ENCODE data around the gene DAB2. TPM values are rescaled to one million over a fixed set of nuclear protein-coding genes. Genes with fewer than 3 reads are reported as not detected.

The DAB2 gene
- total RNA-seq, 4 donors from 2014 or later = 107 to 293 (median 247) TPM

GRCh38 chr5:39342460-39342859 lies 82.3 kb downstream of the DAB2 start:
- TF ChIP-seq, protein P1, sequence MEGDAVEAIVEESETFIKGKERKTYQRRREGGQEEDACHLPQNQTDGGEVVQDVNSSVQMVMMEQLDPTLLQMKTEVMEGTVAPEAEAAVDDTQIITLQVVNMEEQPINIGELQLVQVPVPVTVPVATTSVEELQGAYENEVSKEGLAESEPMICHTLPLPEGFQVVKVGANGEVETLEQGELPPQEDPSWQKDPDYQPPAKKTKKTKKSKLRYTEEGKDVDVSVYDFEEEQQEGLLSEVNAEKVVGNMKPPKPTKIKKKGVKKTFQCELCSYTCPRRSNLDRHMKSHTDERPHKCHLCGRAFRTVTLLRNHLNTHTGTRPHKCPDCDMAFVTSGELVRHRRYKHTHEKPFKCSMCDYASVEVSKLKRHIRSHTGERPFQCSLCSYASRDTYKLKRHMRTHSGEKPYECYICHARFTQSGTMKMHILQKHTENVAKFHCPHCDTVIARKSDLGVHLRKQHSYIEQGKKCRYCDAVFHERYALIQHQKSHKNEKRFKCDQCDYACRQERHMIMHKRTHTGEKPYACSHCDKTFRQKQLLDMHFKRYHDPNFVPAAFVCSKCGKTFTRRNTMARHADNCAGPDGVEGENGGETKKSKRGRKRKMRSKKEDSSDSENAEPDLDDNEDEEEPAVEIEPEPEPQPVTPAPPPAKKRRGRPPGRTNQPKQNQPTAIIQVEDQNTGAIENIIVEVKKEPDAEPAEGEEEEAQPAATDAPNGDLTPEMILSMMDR (IDR thresholded peaks at IDR 0.05; ENCODE audit: low read depth) = no peak

DNA sequence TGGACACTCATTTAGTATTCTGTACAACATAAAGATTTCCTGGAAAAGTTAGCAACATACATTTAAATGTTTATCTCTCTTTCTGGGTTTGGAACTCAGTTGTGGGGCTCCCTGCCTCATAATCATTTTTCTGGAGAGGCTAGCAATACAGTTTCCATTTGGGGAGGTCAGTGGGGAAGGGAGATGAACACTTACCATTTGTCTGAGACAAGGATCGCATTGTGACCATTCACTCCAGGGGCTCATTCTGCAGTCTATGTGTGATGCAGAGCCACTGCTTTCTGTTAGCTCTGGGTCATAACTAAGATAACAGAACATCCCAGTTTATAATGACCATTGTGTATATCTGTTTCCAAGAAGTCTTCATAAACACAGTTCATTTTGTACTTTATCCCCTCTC lies 82.9 kb downstream of the DAB2 start:
- TF ChIP-seq, protein P1 (IDR thresholded peaks at IDR 0.05; ENCODE audit: low read depth) = no peak

- TF ChIP-seq, protein P1 (IDR thresholded peaks at IDR 0.05; ENCODE audit: low read depth) = no peak
Observed at GRCh38 chr5:39340506-39340905, 84.3 kb downstream of the DAB2 start.

DNA sequence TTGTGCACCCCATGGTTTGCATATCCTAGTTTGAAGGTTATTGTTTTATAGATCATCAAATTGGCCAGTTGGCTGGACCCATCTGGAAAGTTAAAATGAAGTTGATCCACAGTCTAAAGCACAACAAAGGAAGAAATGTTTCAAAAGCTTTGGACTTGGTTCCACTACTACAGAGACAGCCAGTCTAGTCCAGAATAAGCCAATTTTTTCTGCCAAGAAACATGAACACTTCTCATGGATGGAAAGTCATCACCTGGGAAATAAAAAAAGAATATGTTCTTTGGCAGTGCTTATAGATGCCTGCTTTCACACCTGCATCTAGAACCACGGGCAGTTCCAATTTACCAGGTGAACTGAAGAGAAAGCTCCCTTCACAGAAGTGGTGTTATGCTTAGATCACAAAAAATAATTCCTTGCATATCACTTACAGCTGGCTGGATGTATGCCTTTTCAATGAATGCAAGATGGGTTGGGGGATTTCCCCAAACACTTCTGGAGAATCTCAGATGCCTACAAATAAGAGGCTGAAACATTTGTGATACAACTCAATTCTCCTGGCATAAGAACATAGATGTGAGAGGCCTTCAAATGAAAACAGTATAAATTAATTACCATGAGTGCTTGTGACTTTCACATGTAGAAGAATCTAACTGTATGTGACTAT lies 87.4 kb downstream of the DAB2 start:
- TF ChIP-seq, protein P1 (IDR thresholded peaks at IDR 0.05; ENCODE audit: low read depth) = no peak

DNA sequence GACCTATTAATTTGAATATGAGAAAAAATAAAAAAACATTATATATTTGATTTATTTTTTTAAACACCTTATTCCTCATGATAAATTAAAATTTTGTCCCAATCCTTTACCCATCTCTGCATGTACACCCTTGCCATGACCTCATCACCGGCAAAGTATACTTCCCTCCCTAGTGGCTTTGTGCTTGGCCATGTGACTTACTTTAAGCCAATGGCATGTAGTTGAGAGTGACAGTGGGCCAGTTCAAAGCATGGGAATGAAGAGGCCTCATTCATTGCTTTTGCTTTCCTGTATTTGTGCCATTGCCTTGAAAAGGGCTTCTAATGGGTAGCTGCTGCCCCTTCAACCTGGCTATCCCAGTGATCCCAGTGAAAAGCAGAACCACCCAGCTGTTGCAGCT lies 91.7 kb downstream of the DAB2 start:
- TF ChIP-seq, protein P1 (IDR thresholded peaks at IDR 0.05; ENCODE audit: low read depth) = no peak

GRCh38 chr5:39331861-39332381 lies 92.9 kb downstream of the DAB2 start:
- TF ChIP-seq, protein P1 (IDR thresholded peaks at IDR 0.05; ENCODE audit: low read depth) = no peak

- TF ChIP-seq, protein P1 (IDR thresholded peaks at IDR 0.05; ENCODE audit: low read depth) = no peak
Observed at GRCh38 chr5:39328731-39329130, 96.0 kb downstream of the DAB2 start.

All from subcutaneous adipose tissue (tissue), 4 donors.